Measurements from ENCODE around the gene PA2G4. TPM values are rescaled to one million over a fixed set of nuclear protein-coding genes. Genes with fewer than 3 reads are reported as not detected.

PA2G4 gene
- total and polyA plus RNA-seq, 10 of the 15 experiments (the other 5 are each of a cell fraction or from before 2014, with no cell fraction given): 148 to 514 (median 406) TPM

- Histone ChIP-seq H4K20me1 (ENCODE audit: control insufficient read depth, insufficient read depth) (no peaks in the 10 kb centered on the region), H3K4me2 (ENCODE audit: control insufficient read depth, insufficient read depth) (peak within 1 kb of the TSS; percentile 46), H3K27me3 (replicated peaks in 1 of 2; ENCODE audit: control insufficient read depth in 2 of 2, insufficient read depth in 2 of 2, low read length in 1 of 2) (no peaks in the 10 kb centered on the region), H3K36me3 (ENCODE audit: control insufficient read depth in 2 of 2, insufficient read depth in 2 of 2, low read length in 1 of 2) (peaks cover 3% of the 10 kb centered on the region in 2 experiments), H3K9ac (ENCODE audit: control insufficient read depth, insufficient read depth, low read length) (peak within 1 kb of the TSS; percentile 75), H3K79me2 (ENCODE audit: control insufficient read depth, insufficient read depth, low read length) (peaks cover 28% of the 10 kb centered on the region), H3K4me1 (ENCODE audit: control insufficient read depth, insufficient read depth, low read length) (peaks cover 15% of the 10 kb centered on the region), H3K9me3 (replicated peaks; ENCODE audit: control insufficient read depth, insufficient read depth, low read length) (no peaks in the 10 kb centered on the region), H3K4me3 (peak within 1 kb of the TSS; percentile 90), H3K27ac (ENCODE audit: control insufficient read depth, insufficient read depth) (peak within 1 kb of the TSS; percentile 79), H2AFZ (ENCODE audit: control insufficient read depth, low read depth, low read length) (peak within 1 kb of the TSS; percentile 99)
- CTCF ChIA-PET: interaction anchor here (0.9 to 4.5 kb wide), 8 partner anchors 9 to 387 kb away, joined by 3 to 121 read pairs (median 20); partner anchors contain the start of genes CD63, ESYT1, PA2G4 and RNF41
- RAD21 ChIA-PET (ENCODE audit: unreplicated experiment): interaction anchor here (0.6 to 3.9 kb wide), 12 partner anchors 11 to 1367 kb away, joined by 3 to 57 read pairs (median 4); partner anchors contain the start of genes DNAJC14, ESYT1, MYL6 and ORMDL2
- ATAC-seq: peak; percentile 53
- WGBS (ENCODE audit: insufficient coverage, insufficient replicate concordance, low lambda C conversion rate, missing lambda C conversion rate): under 1% methylated on average over 34 of the region's 34 CpGs
- SMC1A ChIA-PET (ENCODE audit: uncharacterized antibody, unreplicated experiment): interaction anchor here (0.8 to 4.5 kb wide), 6 partner anchors 11 to 378 kb away, joined by 3 to 50 read pairs (median 21); partner anchors contain the start of genes PA2G4, RNF41 and SMARCC2
- in situ Hi-C loops (cut with MboI) (no loop called here), intact Hi-C loops (cut with micrococcal nuclease; ENCODE audit: unreplicated experiment) (loop anchor here (1.0 to 5.0 kb wide), 8 partner anchors 12 to 571 kb away; partner anchors contain the start of genes CNPY2, DNAJC14, MYL6B and PA2G4)
- POLR2A ChIA-PET: interaction anchor here (0.5 to 5.5 kb wide), 22 partner anchors 8 to 1815 kb away, joined by 3 to 95 read pairs (median 3); partner anchors contain the start of genes CNPY2, ESYT1, PA2G4 and PYM1
- peak; percentile 95 for FAIRE-seq
- BruUV-seq (replicated peaks): TSS peak; percentile 97
- peak; percentile 82 for DNase-seq (ENCODE audit: low read depth, low spot score)
- TF ChIP-seq KDM1A (IDR thresholded peaks at IDR 0.05; ENCODE audit: borderline replicate concordance) (no peak), STAT3 (IDR thresholded peaks at IDR 0.05; ENCODE audit: low read depth, low read length) (no peak), E4F1 (IDR thresholded peaks at IDR 0.05; ENCODE audit: borderline replicate concordance, partially characterized antibody) (peak; percentile 44), TCF3 (IDR thresholded peaks at IDR 0.05; ENCODE audit: borderline replicate concordance, insufficient read depth, low read depth, low read length) (peak; percentile 80; the same call in 1 of the 2 replicates), NKRF (conservative IDR thresholded peaks at IDR 0.05) (peak; percentile 89; the same call in 1 of the 2 replicates), DPF2 (IDR thresholded peaks at IDR 0.05) (peak; percentile 29; the same call in 1 of the 2 replicates), E2F8 (IDR thresholded peaks at IDR 0.05; ENCODE audit: low read depth, partially characterized antibody) (peak; percentile 82), SPI1 (IDR thresholded peaks at IDR 0.05; ENCODE audit: borderline replicate concordance, insufficient read depth, low read depth, low read length) (peak; percentile 77), NR2C2 (IDR thresholded peaks at IDR 0.05; ENCODE audit: borderline replicate concordance, control insufficient read depth, insufficient read length, low read depth) (no peak), MEF2B (IDR thresholded peaks at IDR 0.05; ENCODE audit: partially characterized antibody, poor library complexity, severe bottlenecking) (peak; percentile 17), SREBF2 (IDR thresholded peaks at IDR 0.05; ENCODE audit: low read length) (no peak), IKZF1 (conservative IDR thresholded peaks at IDR 0.05) (peak; percentile 78), STAT1 (conservative IDR thresholded peaks at IDR 0.05) (peak; percentile 92)
These were observed 12.1 kb downstream of the PA2G4 start, which contains the start of gene RPL41 for GRCh38 chr12:56116267-56117081. TSS of gene RPL41 (plus strand) at chr12:56116633.
